Naive thymus-derived CD4-positive, alpha-beta T cell (primary cell): ENCODE data around the gene C6orf120. TPM values are rescaled to one million over a fixed set of nuclear protein-coding genes. Genes with fewer than 3 reads are reported as not detected.

ENCODE experiments used
- ATAC-seq: fragments of 150-1000 bp; cut with Tn5 transposase; 2 replicates; pipeline ENCODE4 v1.10.0; 2021; ENCODE audit warnings: mild to moderate bottlenecking, moderate library complexity
- CTCF ChIA-PET: fragments of 350-600 bp; sonication (Branson Sonifier 250); formaldehyde crosslinking; loops from one replicate; lab custom pipeline; 2021; ENCODE audit warnings: antibody characterized with exemption; lab: Charles Lee
- POLR2A ChIA-PET: fragments of 350-600 bp; sonication (Branson Sonifier 250); formaldehyde crosslinking; loops from one replicate; lab custom pipeline; 2021; ENCODE audit warnings: antibody characterized with exemption, inconsistent platforms; lab: Charles Lee
- DNase-seq, 9 donors: peaks; one replicate each; pipeline versions ENCODE4 v3.0.0 to v3.0.0-alpha.2; 2020 to 2022; ENCODE audit warnings: mixed read lengths in 1 of 9
- H3K27ac ChIP-seq: one replicate; pipeline ENCODE4 v1.7.0; 2013; ENCODE audit warnings: mild to moderate bottlenecking, low read depth, low read length, moderate library complexity
- H3K27me3 ChIP-seq, 2 donors: one replicate each; pipeline ENCODE4 v1.7.0; 2013; ENCODE audit warnings: low read length in 2 of 2, mild to moderate bottlenecking in 2 of 2, moderate library complexity in 2 of 2; ENCODE audit not compliant: control insufficient read depth in 2 of 2, insufficient read depth in 2 of 2
- H3K36me3 ChIP-seq, 3 experiments: 1 replicate in 2 of 3; 2 replicates in 1 of 3; pipeline ENCODE4 v1.7.0; 2013; ENCODE audit warnings: low read length in 3 of 3, mild to moderate bottlenecking in 3 of 3, moderate library complexity in 1 of 3; ENCODE audit not compliant: insufficient read depth in 3 of 3, control insufficient read depth in 2 of 3
- H3K4me1 ChIP-seq, 2 donors: one replicate each; pipeline ENCODE4 v1.7.0; 2013; ENCODE audit warnings: low read length in 2 of 2, mild to moderate bottlenecking in 2 of 2, moderate library complexity in 1 of 2; ENCODE audit not compliant: control insufficient read depth in 2 of 2, insufficient read depth in 2 of 2
- H3K4me3 ChIP-seq: 2 replicates; pipeline ENCODE4 v1.7.0; 2013; ENCODE audit warnings: mild to moderate bottlenecking, low read length
- H3K9me3 ChIP-seq, 3 experiments: 1 replicate in 2 of 3; 2 replicates in 1 of 3; pipeline ENCODE4 v1.7.0; 2013; ENCODE audit warnings: low read length in 3 of 3; ENCODE audit not compliant: control insufficient read depth in 2 of 3
- H3K27ac Mint-ChIP-seq, 9 donors: one replicate each; pipeline ENCODE4 v1.8.0; 2020 to 2022; ENCODE audit warnings: mixed read lengths in 9 of 9, mild to moderate bottlenecking in 8 of 9, moderate library complexity in 5 of 9, inconsistent platforms in 2 of 9
- H3K27me3 Mint-ChIP-seq, 5 donors: one replicate each; pipeline ENCODE4 v1.8.0; 2021 to 2022; ENCODE audit warnings: mixed read lengths in 5 of 5, mild to moderate bottlenecking in 1 of 5
- H3K36me3 Mint-ChIP-seq, 5 donors: one replicate each; pipeline ENCODE4 v1.8.0; 2020 to 2022; ENCODE audit warnings: mixed read lengths in 5 of 5, mild to moderate bottlenecking in 3 of 5, inconsistent platforms in 1 of 5
- H3K4me1 Mint-ChIP-seq, 7 donors: one replicate each; pipeline ENCODE4 v1.8.0; 2020 to 2022; ENCODE audit warnings: mixed read lengths in 7 of 7, mild to moderate bottlenecking in 3 of 7, inconsistent platforms in 1 of 7
- H3K4me3 Mint-ChIP-seq, 10 donors: one replicate each; pipeline ENCODE4 v1.8.0; 2020 to 2022; ENCODE audit warnings: mild to moderate bottlenecking in 10 of 10, mixed read lengths in 10 of 10, moderate library complexity in 6 of 10, inconsistent platforms in 2 of 10
- H3K9me3 Mint-ChIP-seq, 11 donors: one replicate each; pipeline ENCODE4 v1.8.0; 2020 to 2022; ENCODE audit warnings: mixed read lengths in 11 of 11, mild to moderate bottlenecking in 4 of 11, inconsistent platforms in 1 of 11, moderate library complexity in 1 of 11
- intact Hi-C, 2 donors: fragments of 100-400 bp; cut with micrococcal nuclease; formaldehyde crosslinking; loops; one replicate each; pipeline ENCODE4 v1.15.1; 2023
- polyA plus RNA-seq, 2 donors: library from polyadenylated mRNA; unstranded; fragments of 300-500 nt; fragmentation: Illumina TruSeq; gene quantifications; one replicate each; pipeline ENCODE4 v1.2.3, GENCODE V29; 2021
- total RNA-seq, 6 experiments: library from RNA in 5 of 6; stranded (reverse) in 5 of 6; gene quantifications; 1 replicate in 5 of 6; 2 replicates in 1 of 6; pipeline ENCODE4 v1.2.3 and lab custom pipeline; 2021 to 2026

C6orf120 gene
- total RNA-seq (10 to 100 TPM; 16.0 to 38.1 (median 19.3) TPM), polyA plus RNA-seq (10 to 100 TPM in 1 of 2 donors, 1 to 10 TPM in 1; 8.7 to 13.0 TPM), total RNA-seq (lab: John Stamatoyannopoulos, UW) (35.0 reads per million, percentile 63 among the genes with 10 or more reads in this experiment)

DNA sequence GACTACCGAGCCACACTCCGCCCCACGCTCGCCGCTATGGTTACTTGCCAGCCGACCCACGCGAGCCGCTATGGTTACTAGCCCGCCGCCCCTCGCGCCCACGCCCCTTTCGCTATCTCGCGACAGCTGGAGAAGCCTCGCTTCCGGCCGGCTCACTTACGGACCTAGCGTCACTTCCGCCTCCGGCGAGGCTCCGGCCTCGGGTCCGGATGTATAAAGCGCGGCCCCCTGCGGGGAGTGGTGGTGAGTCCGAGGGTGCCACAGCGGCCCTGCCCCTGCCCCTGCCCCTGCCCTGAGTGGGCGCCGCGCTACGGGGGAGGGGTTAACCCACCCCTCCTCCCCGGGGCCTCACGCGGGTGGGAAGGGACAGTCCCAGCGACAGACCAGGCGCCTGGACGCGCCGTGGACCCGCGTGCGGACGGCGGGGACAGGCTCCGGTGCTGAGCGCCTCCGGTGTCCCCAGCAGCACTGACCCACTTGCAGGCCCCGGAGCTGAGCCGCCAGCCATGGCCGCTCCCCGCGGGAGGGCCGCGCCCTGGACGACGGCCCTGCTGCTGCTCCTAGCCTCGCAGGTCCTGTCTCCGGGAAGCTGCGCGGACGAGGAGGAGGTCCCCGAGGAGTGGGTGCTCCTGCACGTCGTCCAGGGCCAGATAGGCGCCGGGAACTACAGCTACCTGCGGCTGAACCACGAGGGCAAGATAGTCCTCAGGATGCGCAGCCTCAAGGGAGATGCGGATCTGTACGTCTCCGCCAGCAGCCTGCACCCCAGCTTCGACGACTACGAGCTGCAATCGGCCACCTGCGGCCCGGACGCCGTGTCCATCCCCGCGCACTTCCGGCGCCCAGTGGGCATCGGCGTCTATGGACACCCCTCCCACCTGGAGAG is at the start of gene C6orf120, which contains the start of gene WDR27:
C6orf120 (plus strand) TSS at position 173 of the 886 bp plus-strand sequence; CDS start at position 507, 334 bp downstream.
WDR27 (minus strand) TSS at position 76 of the 886 bp plus-strand sequence. CDS start 13,024 bp downstream, outside the sequence.
- ChIA-PET CTCF (interaction anchor here (0.6 to 2.2 kb wide), 2 partner anchors 20 to 1884 kb away, joined by 4 to 6 read pairs; no protein-coding TSS in a partner anchor), POLR2A (interaction anchor here (0.5 to 15.5 kb wide), 15 partner anchors 9 to 882 kb away, joined by 3 to 307 read pairs (median 4); partner anchors contain the start of genes DYNLT2, ERMARD, FAM120B and PDCD2)
- peak within 1 kb of the TSS; percentile 95 for H3K4me3 ChIP-seq
- H3K4me1 Mint-ChIP-seq: peaks cover 28 to 66% (median 55%) of the 10 kb centered on the region in 7 donors
- no peaks in the 10 kb centered on the region for H3K9me3 Mint-ChIP-seq
- no peaks in the 10 kb centered on the region for H3K9me3 ChIP-seq
- H3K4me3 Mint-ChIP-seq: peak within 1 kb of the TSS; percentile 89 to 94 (median 92)
- H3K27me3 Mint-ChIP-seq: no peaks in the 10 kb centered on the region
- H3K27ac Mint-ChIP-seq: peak within 1 kb of the TSS; percentile 88 to 96 (median 93)
- no peaks in the 10 kb centered on the region for H3K27me3 ChIP-seq
- peaks cover 0 to 14% (median 0%) of the 10 kb centered on the region in 5 donors for H3K36me3 Mint-ChIP-seq
- peaks cover 0 to 21% (median 4%) of the 10 kb centered on the region in 3 experiments for H3K36me3 ChIP-seq
- H3K27ac ChIP-seq: peak within 1 kb of the TSS; percentile 98
- DNase-seq (peak; percentile 91 to 98 (median 94)), ATAC-seq (peak; percentile 93)
- peaks cover 22 to 36% of the 10 kb centered on the region in 2 donors for H3K4me1 ChIP-seq
- intact Hi-C loops: loop anchor here (1.0 to 5.0 kb wide), 10 partner anchors 21 to 882 kb away; partner anchors contain the start of genes DYNLT2 (in 2 of the 2), ERMARD (in 2 of the 2), FAM120B (in 2 of the 2) and PDCD2 (in 2 of the 2)

DNA sequence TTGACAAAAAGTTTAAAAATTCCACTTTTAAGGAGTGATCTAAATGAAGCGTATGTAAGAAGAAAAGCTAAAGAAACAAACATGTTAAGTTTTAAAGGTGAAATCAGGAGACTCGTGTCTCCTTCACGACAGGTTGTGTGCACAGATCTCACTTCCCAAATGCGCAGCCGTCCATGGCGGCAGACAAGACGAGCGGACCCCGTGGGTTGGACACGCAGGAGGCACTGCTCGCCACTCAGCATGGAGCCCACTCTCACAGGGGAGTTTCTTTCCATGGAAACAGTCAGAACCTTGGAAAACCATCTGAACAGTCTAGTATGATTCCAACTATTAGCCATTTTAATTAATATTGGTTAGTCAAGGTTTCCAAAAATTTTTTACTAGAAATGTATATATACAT is 49.0 kb upstream of the C6orf120 start:
- intact Hi-C loops: no loop called here
- H3K9me3 Mint-ChIP-seq: peaks cover 0 to 1% (median 0%) of the 10 kb centered on the region in 11 donors
- H3K4me3 ChIP-seq: no peak overlapping the region
- ATAC-seq (no peak), DNase-seq (no peak)
- no peaks in the 10 kb centered on the region for H3K27me3 ChIP-seq
- H3K4me1 ChIP-seq: no peaks in the 10 kb centered on the region
- H3K4me3 Mint-ChIP-seq: peak overlapping the region in 1 of 10 donors; percentile 4
- ChIA-PET CTCF (no interaction called here), POLR2A (no interaction called here)
- no peak overlapping the region for H3K27ac ChIP-seq
- H3K27ac Mint-ChIP-seq: peak overlapping the region in 1 of 9 donors; percentile 70
- H3K36me3 Mint-ChIP-seq: peaks cover 0 to 13% (median 7%) of the 10 kb centered on the region in 5 donors
- no peaks in the 10 kb centered on the region for H3K9me3 ChIP-seq
- peaks cover 0 to 19% (median 15%) of the 10 kb centered on the region in 7 donors for H3K4me1 Mint-ChIP-seq
- H3K36me3 ChIP-seq: peaks cover 0 to 11% (median 0%) of the 10 kb centered on the region in 3 experiments
- H3K27me3 Mint-ChIP-seq: no peaks in the 10 kb centered on the region

DNA sequence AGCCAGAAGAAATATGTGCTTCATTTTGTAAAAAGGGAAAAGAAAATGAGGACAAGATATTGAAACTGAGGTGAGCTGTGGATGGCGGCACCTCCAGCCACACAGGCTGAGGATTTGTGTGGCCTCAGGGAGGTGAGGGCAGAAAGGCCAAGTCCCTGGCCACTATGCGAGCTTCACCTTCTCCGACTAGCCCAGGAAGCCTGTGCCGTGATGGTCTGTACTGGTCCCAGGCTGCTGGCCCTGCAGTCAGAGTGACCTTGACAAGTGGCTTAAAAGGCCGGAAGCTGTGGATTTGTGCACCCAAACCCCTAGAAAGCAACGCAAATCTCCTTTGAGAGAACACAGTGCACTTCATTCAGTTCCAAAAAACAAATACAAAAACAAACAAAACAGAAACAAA is 48.2 kb upstream of the C6orf120 start:
- DNase-seq: no peak
- Mint-ChIP-seq H3K27me3 (no peaks in the 10 kb centered on the region), H3K27ac (peak overlapping the region in 6 of 9 donors; percentile 79 to 94 (median 90)), H3K36me3 (peaks cover 0 to 15% (median 11%) of the 10 kb centered on the region in 5 donors), H3K9me3 (peaks cover 0 to 1% (median 0%) of the 10 kb centered on the region in 11 donors), H3K4me1 (peaks cover 0 to 19% (median 15%) of the 10 kb centered on the region in 7 donors), H3K4me3 (peak overlapping the region in 5 of 10 donors; percentile 86 to 93 (median 92))
- peaks cover 0 to 11% (median 0%) of the 10 kb centered on the region in 3 experiments for H3K36me3 ChIP-seq
- CTCF ChIA-PET: interaction anchor here (0.8 kb wide), 2 partner anchors 47 to 137 kb away, joined by 3 read pairs; no protein-coding TSS in a partner anchor
- H3K27ac ChIP-seq: no peak overlapping the region
- no peaks in the 10 kb centered on the region for H3K27me3 ChIP-seq
- no peak for ATAC-seq
- H3K4me1 ChIP-seq: no peaks in the 10 kb centered on the region
- H3K4me3 ChIP-seq: no peak overlapping the region
- no peaks in the 10 kb centered on the region for H3K9me3 ChIP-seq
- POLR2A ChIA-PET: interaction anchor here (1.2 to 2.5 kb wide), 2 partner anchors 49 to 71 kb away, joined by 4 to 7 read pairs; partner anchors contain the start of gene C6orf120
- intact Hi-C loops: loop anchor here (1.0 to 2.0 kb wide), 5 partner anchors 49 to 899 kb away; partner anchors contain the start of genes C6orf120 (in 2 of the 2), DYNLT2 (in 2 of the 2), ERMARD (in 2 of the 2) and WDR27 (in 2 of the 2)

DNA sequence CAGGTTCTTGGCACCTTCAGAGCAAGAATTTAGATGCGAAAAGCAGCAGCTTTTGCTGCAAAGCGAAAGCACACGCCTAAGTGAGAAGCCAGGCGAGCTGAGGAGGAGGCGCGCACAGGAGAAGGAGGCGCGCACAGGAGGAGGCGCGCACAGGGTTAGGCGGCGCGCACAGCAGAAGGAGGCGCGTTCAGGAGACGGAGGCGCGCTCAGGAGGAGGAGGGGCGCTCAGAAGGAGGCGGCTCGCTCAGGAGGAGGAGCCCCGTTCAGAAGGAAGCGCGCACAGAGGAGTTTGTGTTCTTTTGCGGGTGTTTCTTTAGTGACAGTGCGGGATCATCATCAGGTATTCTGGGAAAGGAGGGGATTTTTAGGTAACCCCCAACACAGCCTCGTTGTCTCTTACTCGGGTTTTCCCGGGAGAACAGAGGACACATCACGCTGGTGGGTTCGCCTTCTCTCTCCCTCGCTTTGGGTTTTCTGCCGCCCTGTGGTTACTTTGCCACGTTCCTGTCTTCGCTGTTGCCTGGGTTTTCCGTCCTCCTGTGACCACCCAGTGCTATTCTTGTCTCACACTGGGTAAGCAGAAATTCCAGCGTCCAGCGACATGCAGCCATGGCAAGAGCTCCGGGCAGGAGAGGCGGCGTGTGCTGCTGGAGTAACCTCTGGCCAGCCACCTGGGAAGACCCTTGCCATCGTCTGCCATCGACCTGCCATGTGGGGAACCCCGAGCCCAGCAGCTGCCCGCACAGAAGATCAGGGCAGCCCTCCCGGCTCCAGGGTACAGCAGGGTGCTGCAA is 47.1 kb upstream of the C6orf120 start:
- intact Hi-C loops: loop anchor here (1.0 to 2.0 kb wide), 6 partner anchors 48 to 898 kb away; partner anchors contain the start of genes C6orf120 (in 2 of the 2), DYNLT2 (in 2 of the 2), ERMARD (in 2 of the 2) and WDR27 (in 2 of the 2)
- peak overlapping the region; percentile 86 to 95 (median 92) for H3K4me3 Mint-ChIP-seq
- ChIA-PET CTCF (interaction anchor here (0.8 kb wide), 2 partner anchors 46 to 136 kb away, joined by 3 read pairs; no protein-coding TSS in a partner anchor), POLR2A (interaction anchor here (1.2 to 2.5 kb wide), 2 partner anchors 48 to 70 kb away, joined by 4 to 7 read pairs; partner anchors contain the start of gene C6orf120)
- peaks cover 0 to under 1% (median 0%) of the 10 kb centered on the region in 11 donors for H3K9me3 Mint-ChIP-seq
- peak; percentile 59 to 86 (median 73) for DNase-seq
- H3K27ac Mint-ChIP-seq: peak overlapping the region; percentile 71 to 95 (median 89)
- Histone ChIP-seq H3K4me1 (no peaks in the 10 kb centered on the region), H3K4me3 (peak overlapping the region; percentile 64), H3K27ac (peak overlapping the region; percentile 72), H3K9me3 (no peaks in the 10 kb centered on the region), H3K27me3 (no peaks in the 10 kb centered on the region), H3K36me3 (peaks cover 0 to 11% (median 0%) of the 10 kb centered on the region in 3 experiments)
- peaks cover 0 to 22% (median 12%) of the 10 kb centered on the region in 5 donors for H3K36me3 Mint-ChIP-seq
- peak; percentile 99 for ATAC-seq
- no peaks in the 10 kb centered on the region for H3K27me3 Mint-ChIP-seq
- H3K4me1 Mint-ChIP-seq: peaks cover 0 to 19% (median 15%) of the 10 kb centered on the region in 7 donors

DNA sequence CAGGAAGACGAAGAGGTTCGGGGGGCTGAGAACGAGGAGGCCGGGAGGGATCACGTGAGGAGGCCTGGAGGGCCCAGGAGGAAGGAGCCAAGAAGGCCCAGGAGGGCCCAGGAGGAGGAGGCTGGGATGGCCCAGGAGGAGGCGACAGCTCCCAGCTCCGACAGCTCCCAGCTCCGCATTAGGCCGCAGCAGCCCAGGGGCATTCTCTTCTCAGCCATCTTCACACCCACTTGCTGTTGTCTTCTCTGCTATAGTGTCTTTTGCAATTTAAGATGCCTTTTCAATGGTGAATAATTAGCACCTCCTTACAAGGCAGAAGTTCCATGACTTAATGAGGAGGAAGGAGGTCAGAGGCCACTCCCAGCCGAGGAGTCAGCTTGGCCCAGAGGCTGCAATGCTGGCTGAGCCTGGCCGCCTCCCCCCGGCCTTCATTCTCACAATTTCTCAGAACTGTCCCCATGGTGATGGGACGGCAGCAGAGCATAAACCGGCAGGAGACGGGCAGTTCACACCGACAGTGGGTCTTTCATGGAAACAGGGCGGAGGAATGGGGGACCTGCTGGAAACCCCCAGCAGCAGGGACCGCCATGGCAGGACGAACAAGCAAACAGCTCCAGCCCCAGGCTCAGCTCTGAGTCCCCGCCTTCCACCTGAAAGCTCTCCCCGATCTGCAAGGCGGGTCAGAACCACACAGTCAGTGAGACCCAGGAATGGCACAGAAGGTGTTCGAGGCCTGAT is 45.2 kb upstream of the C6orf120 start:
- Histone ChIP-seq H3K4me1 (no peaks in the 10 kb centered on the region), H3K36me3 (peaks cover 0 to 11% (median 0%) of the 10 kb centered on the region in 3 experiments), H3K27ac (no peak overlapping the region), H3K27me3 (no peaks in the 10 kb centered on the region), H3K4me3 (no peak overlapping the region), H3K9me3 (no peaks in the 10 kb centered on the region)
- ChIA-PET CTCF (no interaction called here), POLR2A (no interaction called here)
- intact Hi-C loops: no loop called here
- H3K9me3 Mint-ChIP-seq: no peaks in the 10 kb centered on the region
- peaks cover 0 to 21% (median 10%) of the 10 kb centered on the region in 5 donors for H3K36me3 Mint-ChIP-seq
- peak overlapping the region in 1 of 10 donors; percentile 64 for H3K4me3 Mint-ChIP-seq
- H3K27me3 Mint-ChIP-seq: no peaks in the 10 kb centered on the region
- DNase-seq: no peak
- H3K27ac Mint-ChIP-seq: peak overlapping the region in 2 of 9 donors; percentile 26 to 81
- ATAC-seq: no peak
- H3K4me1 Mint-ChIP-seq: peaks cover 0 to 19% (median 15%) of the 10 kb centered on the region in 7 donors
